GM12878 (cell line): ENCODE data around the gene MRPL12.

ENCODE experiments used
- DPF2 ChIP-seq: fragments of 450-650 bp; IDR thresholded peaks from 2 replicates; pipeline ENCODE4 v1.6.1; 2017; ENCODE audit warnings: mild to moderate bottlenecking
- SRF ChIP-seq, 2 experiments: IDR thresholded peaks; 2 replicates each; pipeline ENCODE4 v1.6.1; 2011; ENCODE audit warnings: low read depth in 2 of 2, low read length in 2 of 2, mild to moderate bottlenecking in 1 of 2, moderate library complexity in 1 of 2
- YY1 ChIP-seq: IDR thresholded peaks from 2 replicates; pipeline ENCODE4 v1.6.1; 2011; ENCODE audit warnings: low read depth, mild to moderate bottlenecking, low read length
- TF ChIP-seq, protein P1 (sequence below): IDR thresholded peaks from 2 replicates; pipeline ENCODE4 v1.6.1; 2011; ENCODE audit warnings: low read depth, mild to moderate bottlenecking, low read length, moderate library complexity, borderline replicate concordance; ENCODE audit errors: extremely low read depth

- TF ChIP-seq, protein P1, sequence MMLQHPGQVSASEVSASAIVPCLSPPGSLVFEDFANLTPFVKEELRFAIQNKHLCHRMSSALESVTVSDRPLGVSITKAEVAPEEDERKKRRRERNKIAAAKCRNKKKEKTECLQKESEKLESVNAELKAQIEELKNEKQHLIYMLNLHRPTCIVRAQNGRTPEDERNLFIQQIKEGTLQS, result no peak
- TF ChIP-seq SRF (IDR thresholded peaks at IDR 0.05; ENCODE audit: low read depth in 2 of 2, low read length in 2 of 2) (no peak), YY1 (no peak), DPF2 (no peak)
These were observed 16.5 kb downstream of the MRPL12 start for GRCh38 chr17:81719410-81720266.
